Caco-2 (cell line): Measurements from ENCODE around the gene ATP2C2. TPM values are rescaled to one million over a fixed set of nuclear protein-coding genes. Genes with fewer than 3 reads are reported as not detected.

ENCODE experiments used
- BruUV-seq: library from RNA; stranded (reverse); fragments of 400-500 nt; replicated peaks from 2 replicates; lab custom pipeline; 2021; lab: Mats Ljungman, UMichigan
- CTCF ChIA-PET: fragments of 300-600 bp; sonication (Branson Sonifier 250); formaldehyde crosslinking; loops from one replicate; lab custom pipeline; 2022; ENCODE audit warnings: antibody characterized with exemption; lab: Charles Lee
- POLR2A ChIA-PET: fragments of 300-600 bp; sonication (Branson Sonifier 250); formaldehyde crosslinking; loops from one replicate; lab custom pipeline; 2022; ENCODE audit warnings: antibody characterized with exemption; lab: Charles Lee
- DNase-seq, 2 experiments: peaks; one replicate each; pipeline versions ENCODE4 v3.0.0 to v3.0.0-alpha.2; 2020 to 2022
- H3K27me3 ChIP-seq: replicated peaks from 2 replicates; pipeline ENCODE4 v1.6.0; 2011; ENCODE audit warnings: low read length; ENCODE audit not compliant: control insufficient read depth, insufficient read depth
- H3K36me3 ChIP-seq: 2 replicates; pipeline ENCODE4 v1.5.1; 2011; ENCODE audit warnings: low read length; ENCODE audit not compliant: control insufficient read depth, insufficient read depth
- H3K4me1 ChIP-seq: fragments of 250-450 bp; sonication (Bioruptor Pico); 2 replicates; pipeline ENCODE4 v1.5.1; 2020; ENCODE audit warnings: mild to moderate bottlenecking
- H3K4me3 ChIP-seq: 2 replicates; pipeline ENCODE4 v1.5.1; 2011; ENCODE audit warnings: low read depth, mild to moderate bottlenecking, control low read depth, low read length
- H3K9me3 ChIP-seq: fragments of 250-450 bp; sonication (Bioruptor Pico); 2 replicates; pipeline ENCODE4 v1.5.1; 2020; ENCODE audit warnings: mild to moderate bottlenecking, moderate library complexity
- H3K27ac Mint-ChIP-seq: one replicate; pipeline ENCODE4 v1.8.0; 2022; ENCODE audit warnings: mixed read lengths; ENCODE audit not compliant: unreplicated experiment
- H3K27me3 Mint-ChIP-seq: one replicate; pipeline ENCODE4 v1.8.0; 2022; ENCODE audit warnings: mixed read lengths; ENCODE audit not compliant: insufficient read depth, unreplicated experiment
- H3K36me3 Mint-ChIP-seq: one replicate; pipeline ENCODE4 v1.8.0; 2022; ENCODE audit warnings: mild to moderate bottlenecking, mixed read lengths; ENCODE audit not compliant: insufficient read depth, unreplicated experiment
- H3K4me1 Mint-ChIP-seq: one replicate; pipeline ENCODE4 v1.8.0; 2022; ENCODE audit warnings: low read depth, mixed read lengths; ENCODE audit not compliant: unreplicated experiment
- H3K4me3 Mint-ChIP-seq: one replicate; pipeline ENCODE4 v1.8.0; 2022; ENCODE audit warnings: mild to moderate bottlenecking, moderate library complexity, mixed read lengths; ENCODE audit not compliant: unreplicated experiment
- H3K9me3 Mint-ChIP-seq: one replicate; pipeline ENCODE4 v1.8.0; 2022; ENCODE audit warnings: mixed read lengths; ENCODE audit not compliant: unreplicated experiment
- intact Hi-C: fragments of 100-400 bp; cut with micrococcal nuclease; formaldehyde crosslinking; loops from one replicate; pipeline ENCODE4 v1.10.0; 2022; ENCODE audit not compliant: unreplicated experiment
- total RNA-seq: library from RNA; stranded (reverse); gene quantifications from 2 replicates; pipeline ENCODE4 v1.2.3, GENCODE V29; 2022
- TF ChIP-seq, protein P1 (sequence below), 2 experiments: fragments of 200-600 bp in 1 of 2; IDR thresholded peaks; 1 replicate in 1 of 2; 2 replicates in 1 of 2; pipeline versions ENCODE4 v1.5.1 to v1.8.0; 2011 to 2022; ENCODE audit warnings: antibody characterized with exemption in 1 of 2, control low read depth in 1 of 2, inconsistent platforms in 1 of 2, low read depth in 1 of 2, low read length in 1 of 2, mild to moderate bottlenecking in 1 of 2, moderate library complexity in 1 of 2; ENCODE audit not compliant: insufficient read depth in 1 of 2, severe bottlenecking in 1 of 2, unreplicated experiment in 1 of 2

Gene ATP2C2
- total RNA-seq, 1 experiment from 2014 or later: 47.0 TPM

DNA sequence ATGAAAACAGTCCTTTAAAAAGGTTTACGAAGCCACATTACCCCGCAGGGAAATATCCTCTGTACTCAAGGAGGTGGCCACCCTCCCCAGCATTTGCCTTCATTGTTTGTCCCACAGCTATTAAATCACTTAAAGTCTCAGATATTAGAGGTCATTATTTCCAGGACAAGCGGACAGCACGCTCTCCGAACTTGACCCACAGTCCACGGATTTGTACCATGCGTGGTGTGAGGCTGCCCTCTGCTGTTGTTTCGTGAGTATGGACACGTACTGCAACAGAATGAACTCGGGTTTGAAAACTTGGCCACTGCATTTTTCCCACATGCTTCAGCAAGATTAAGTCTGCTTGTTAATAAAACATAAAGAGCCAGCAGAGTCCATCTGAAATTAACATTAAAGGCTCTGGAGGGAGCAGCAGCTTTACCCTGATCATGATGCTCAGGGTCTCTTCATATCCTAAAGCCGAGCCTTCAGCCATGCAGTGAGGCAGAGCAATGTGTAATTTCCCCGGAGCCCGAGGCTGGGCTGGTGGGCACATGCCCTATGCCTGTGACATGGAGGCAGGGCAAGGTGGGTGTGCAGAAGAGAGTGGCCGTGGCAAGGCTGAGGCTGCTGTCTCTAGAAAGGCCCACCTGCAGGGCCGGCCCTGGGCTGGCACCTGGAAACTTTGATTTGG is 116.4 kb downstream of the ATP2C2 start:
- H3K27ac Mint-ChIP-seq: no peak overlapping the region
- intact Hi-C loops: loop anchor here (1.0 to 10.0 kb wide), 4 partner anchors 144 to 400 kb away; partner anchors contain the start of gene TAF1C
- H3K4me1 Mint-ChIP-seq: no peaks in the 10 kb centered on the region
- ChIA-PET POLR2A (no interaction called here), CTCF (interaction anchor here (0.6 to 1.4 kb wide), 6 partner anchors 10 to 400 kb away, joined by 3 to 7 read pairs (median 4); partner anchors contain the start of genes ATP2C2 and TAF1C)
- Histone ChIP-seq H3K9me3 (no peaks in the 10 kb centered on the region), H3K4me1 (no peaks in the 10 kb centered on the region), H3K36me3 (peaks cover 1% of the 10 kb centered on the region), H3K4me3 (no peak overlapping the region), H3K27me3 (no peaks in the 10 kb centered on the region)
- DNase-seq: peak; percentile 65 to 78
- H3K36me3 Mint-ChIP-seq: peaks cover 17% of the 10 kb centered on the region
- no peaks in the 10 kb centered on the region for H3K27me3 Mint-ChIP-seq
- no peaks in the 10 kb centered on the region for H3K9me3 Mint-ChIP-seq
- H3K4me3 Mint-ChIP-seq: no peak overlapping the region
- TF ChIP-seq, protein P1, sequence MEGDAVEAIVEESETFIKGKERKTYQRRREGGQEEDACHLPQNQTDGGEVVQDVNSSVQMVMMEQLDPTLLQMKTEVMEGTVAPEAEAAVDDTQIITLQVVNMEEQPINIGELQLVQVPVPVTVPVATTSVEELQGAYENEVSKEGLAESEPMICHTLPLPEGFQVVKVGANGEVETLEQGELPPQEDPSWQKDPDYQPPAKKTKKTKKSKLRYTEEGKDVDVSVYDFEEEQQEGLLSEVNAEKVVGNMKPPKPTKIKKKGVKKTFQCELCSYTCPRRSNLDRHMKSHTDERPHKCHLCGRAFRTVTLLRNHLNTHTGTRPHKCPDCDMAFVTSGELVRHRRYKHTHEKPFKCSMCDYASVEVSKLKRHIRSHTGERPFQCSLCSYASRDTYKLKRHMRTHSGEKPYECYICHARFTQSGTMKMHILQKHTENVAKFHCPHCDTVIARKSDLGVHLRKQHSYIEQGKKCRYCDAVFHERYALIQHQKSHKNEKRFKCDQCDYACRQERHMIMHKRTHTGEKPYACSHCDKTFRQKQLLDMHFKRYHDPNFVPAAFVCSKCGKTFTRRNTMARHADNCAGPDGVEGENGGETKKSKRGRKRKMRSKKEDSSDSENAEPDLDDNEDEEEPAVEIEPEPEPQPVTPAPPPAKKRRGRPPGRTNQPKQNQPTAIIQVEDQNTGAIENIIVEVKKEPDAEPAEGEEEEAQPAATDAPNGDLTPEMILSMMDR (IDR thresholded peaks at IDR 0.05; ENCODE audit: insufficient read depth in 1 of 2, low read depth in 1 of 2, low read length in 1 of 2, severe bottlenecking in 1 of 2, unreplicated experiment in 1 of 2): peak; percentile 87 to 90
- BruUV-seq: no TSS peak

DNA sequence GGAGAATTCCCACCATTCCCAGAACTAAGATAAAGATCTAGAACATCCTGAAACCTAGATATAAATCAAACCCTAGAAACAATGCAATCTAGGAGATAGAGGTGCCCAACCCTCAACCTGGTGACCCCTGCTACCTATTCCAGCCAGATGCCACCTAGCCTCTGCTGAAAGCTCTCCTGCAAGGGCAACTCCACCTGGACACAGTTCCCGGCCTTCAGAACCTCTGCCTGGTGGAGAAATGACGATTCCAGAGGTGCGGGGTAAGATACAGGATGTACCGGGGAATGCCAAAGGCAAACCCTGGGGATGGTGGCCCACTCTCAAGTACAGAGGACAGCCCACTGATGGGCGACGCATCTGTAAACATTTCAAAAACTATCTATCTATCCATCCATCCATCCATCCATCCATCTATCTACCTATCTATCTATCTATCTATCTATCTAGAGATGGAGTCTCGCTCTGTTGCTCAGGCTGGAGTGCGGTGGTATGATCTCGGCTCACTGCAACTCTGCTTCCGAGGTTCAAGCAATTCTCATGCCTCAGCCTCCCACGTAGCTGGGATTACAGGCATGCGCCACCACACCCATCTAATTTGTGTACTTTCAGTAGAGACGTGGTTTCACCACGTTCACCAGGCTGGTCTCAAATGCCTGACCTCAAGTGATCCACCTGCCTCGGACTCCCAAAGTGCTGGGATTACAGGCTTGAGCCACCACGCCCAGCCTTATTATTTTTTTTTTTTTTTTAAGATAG is 117.1 kb downstream of the ATP2C2 start:
- TF ChIP-seq, protein P1 (IDR thresholded peaks at IDR 0.05; ENCODE audit: insufficient read depth in 1 of 2, low read depth in 1 of 2, low read length in 1 of 2, severe bottlenecking in 1 of 2, unreplicated experiment in 1 of 2): no peak
- CTCF ChIA-PET: interaction anchor here (1.7 kb wide), 1 partner anchor 208 kb away, joined by 8 read pairs; no protein-coding TSS in a partner anchor
- intact Hi-C loops: loop anchor here (10.0 kb wide), 2 partner anchors 301 to 401 kb away; partner anchors contain the start of gene TAF1C
- H3K4me1 ChIP-seq: no peaks in the 10 kb centered on the region
- Mint-ChIP-seq H3K4me3 (no peak overlapping the region), H3K27me3 (no peaks in the 10 kb centered on the region), H3K9me3 (no peaks in the 10 kb centered on the region), H3K4me1 (no peaks in the 10 kb centered on the region), H3K27ac (no peak overlapping the region), H3K36me3 (peaks cover 24% of the 10 kb centered on the region)
- POLR2A ChIA-PET: no interaction called here
- DNase-seq: peak in 1 of 2 experiments; percentile 16
- no TSS peak for BruUV-seq
- H3K9me3 ChIP-seq: no peaks in the 10 kb centered on the region
- peaks cover 1% of the 10 kb centered on the region for H3K36me3 ChIP-seq
- no peak overlapping the region for H3K4me3 ChIP-seq
- H3K27me3 ChIP-seq: no peaks in the 10 kb centered on the region

DNA sequence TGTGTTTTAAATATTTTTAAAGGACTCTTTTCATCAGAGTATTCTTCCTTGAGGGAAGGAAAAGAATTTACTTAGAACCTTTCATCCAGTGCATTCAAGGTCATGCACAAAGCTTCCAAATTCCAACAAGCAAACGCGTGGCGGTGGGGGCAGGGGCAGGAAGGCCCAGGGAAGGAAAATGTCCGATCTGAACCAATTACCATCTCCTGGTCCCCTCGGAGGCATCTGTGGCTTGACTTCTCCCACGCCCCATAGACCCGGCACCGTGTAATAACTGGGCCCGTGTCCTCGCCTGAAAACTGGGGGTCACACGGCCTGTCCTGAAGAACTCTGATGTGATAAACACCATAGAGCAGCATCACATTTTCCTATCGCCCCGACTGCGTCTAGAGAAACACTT is 117.8 kb downstream of the ATP2C2 start:
- TF ChIP-seq, protein P1 (IDR thresholded peaks at IDR 0.05; ENCODE audit: insufficient read depth in 1 of 2, low read depth in 1 of 2, low read length in 1 of 2, severe bottlenecking in 1 of 2, unreplicated experiment in 1 of 2): no peak
- no TSS peak for BruUV-seq
- Mint-ChIP-seq H3K4me3 (no peak overlapping the region), H3K27ac (no peak overlapping the region), H3K4me1 (no peaks in the 10 kb centered on the region), H3K36me3 (peaks cover 31% of the 10 kb centered on the region), H3K27me3 (no peaks in the 10 kb centered on the region), H3K9me3 (no peaks in the 10 kb centered on the region)
- intact Hi-C loops: loop anchor here (10.0 kb wide), 2 partner anchors 301 to 401 kb away; partner anchors contain the start of gene TAF1C
- Histone ChIP-seq H3K4me1 (no peaks in the 10 kb centered on the region), H3K4me3 (no peak overlapping the region), H3K9me3 (no peaks in the 10 kb centered on the region), H3K27me3 (no peaks in the 10 kb centered on the region), H3K36me3 (peaks cover 1% of the 10 kb centered on the region)
- CTCF ChIA-PET: interaction anchor here (0.6 to 1.7 kb wide), 2 partner anchors 22 to 209 kb away, joined by 3 to 8 read pairs; no protein-coding TSS in a partner anchor
- DNase-seq: no peak
- POLR2A ChIA-PET: no interaction called here
